Adrenal gland (tissue), 5 donors: Measurements from ENCODE around the gene SRCAP.

Experiments used
- CTCF ChIP-seq, 6 experiments: fragments of 450-650 bp in 4 of 6; fragments of 200-600 bp in 2 of 6; sonication (generic) in 1 of 6; IDR thresholded peaks; 1 replicate in 5 of 6; 2 replicates in 1 of 6; pipeline versions ENCODE4 v1.5.1 to v1.8.0; 2016 to 2021; ENCODE audit warnings: antibody characterized with exemption in 6 of 6, mild to moderate bottlenecking in 2 of 6, moderate library complexity in 1 of 6
- POLR2A ChIP-seq, 2 donors: fragments of 450-650 bp; IDR thresholded peaks; one replicate each; pipeline ENCODE4 v1.6.1; 2017; ENCODE audit warnings: antibody characterized with exemption in 2 of 2, mild to moderate bottlenecking in 2 of 2, moderate library complexity in 1 of 2
- donor health status: DM: no; HTN: no; CAD: no.

- peak in 1 of 2 donors; percentile 57 for TF ChIP-seq POLR2A (IDR thresholded peaks at IDR 0.05)
- no peak for TF ChIP-seq CTCF (IDR thresholded peaks at IDR 0.05)
These were observed 87.4 kb downstream of the SRCAP start for GRCh38 chr16:30786115-30786935.
